Measurements from ENCODE around the gene ANO2.

DNA sequence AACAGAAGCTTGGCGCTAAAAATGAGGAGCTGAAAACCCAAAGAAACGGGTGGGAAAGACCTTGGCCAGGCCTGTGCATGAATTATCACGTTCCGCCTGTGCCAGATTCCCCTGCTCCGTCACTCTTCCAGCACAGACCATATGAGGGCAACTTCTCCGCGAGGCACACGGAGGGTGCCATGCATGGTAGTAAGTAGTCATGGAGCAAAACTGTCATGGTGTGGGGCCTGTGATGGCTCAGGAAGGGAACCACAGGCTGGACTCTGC, 148.2 kb downstream of the ANO2 start:
- TF ChIP-seq, protein P1, sequence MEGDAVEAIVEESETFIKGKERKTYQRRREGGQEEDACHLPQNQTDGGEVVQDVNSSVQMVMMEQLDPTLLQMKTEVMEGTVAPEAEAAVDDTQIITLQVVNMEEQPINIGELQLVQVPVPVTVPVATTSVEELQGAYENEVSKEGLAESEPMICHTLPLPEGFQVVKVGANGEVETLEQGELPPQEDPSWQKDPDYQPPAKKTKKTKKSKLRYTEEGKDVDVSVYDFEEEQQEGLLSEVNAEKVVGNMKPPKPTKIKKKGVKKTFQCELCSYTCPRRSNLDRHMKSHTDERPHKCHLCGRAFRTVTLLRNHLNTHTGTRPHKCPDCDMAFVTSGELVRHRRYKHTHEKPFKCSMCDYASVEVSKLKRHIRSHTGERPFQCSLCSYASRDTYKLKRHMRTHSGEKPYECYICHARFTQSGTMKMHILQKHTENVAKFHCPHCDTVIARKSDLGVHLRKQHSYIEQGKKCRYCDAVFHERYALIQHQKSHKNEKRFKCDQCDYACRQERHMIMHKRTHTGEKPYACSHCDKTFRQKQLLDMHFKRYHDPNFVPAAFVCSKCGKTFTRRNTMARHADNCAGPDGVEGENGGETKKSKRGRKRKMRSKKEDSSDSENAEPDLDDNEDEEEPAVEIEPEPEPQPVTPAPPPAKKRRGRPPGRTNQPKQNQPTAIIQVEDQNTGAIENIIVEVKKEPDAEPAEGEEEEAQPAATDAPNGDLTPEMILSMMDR (IDR thresholded peaks at IDR 0.05; ENCODE audit: poor library complexity, severe bottlenecking): no peak
- no peak for TF ChIP-seq RAD21 (conservative IDR thresholded peaks at IDR 0.05)
- TF ChIP-seq TAF1 (IDR thresholded peaks at IDR 0.05; ENCODE audit: low read depth): no peak
- TF ChIP-seq MXI1 (conservative IDR thresholded peaks at IDR 0.05; ENCODE audit: poor library complexity, severe bottlenecking): no peak
- no peak for TF ChIP-seq POLR2AphosphoS5 (IDR thresholded peaks at IDR 0.05)
- no peak for TF ChIP-seq SMC3 (conservative IDR thresholded peaks at IDR 0.05; ENCODE audit: poor library complexity)
- no peak for TF ChIP-seq EZH2 (IDR thresholded peaks at IDR 0.05; ENCODE audit: borderline replicate concordance, insufficient read depth, low read length, poor library complexity, severe bottlenecking)
- TF ChIP-seq EP300 (conservative IDR thresholded peaks at IDR 0.05; ENCODE audit: poor library complexity, severe bottlenecking): no peak

All from neural cell (in vitro differentiated cells).